IMR-90 (cell line): Measurements from ENCODE around the gene SPEF2.

Experiments used
- CEBPB ChIP-seq: IDR thresholded peaks from 2 replicates; pipeline ENCODE4 v1.6.1; 2012; ENCODE audit warnings: low read depth, low read length, improper control_type of control experiment
- CTCF ChIP-seq: conservative IDR thresholded peaks from 2 replicates; pipeline ENCODE4 v1.5.1; 2012; ENCODE audit warnings: mild to moderate bottlenecking, low read depth, low read length, improper control_type of control experiment
- POLR2A ChIP-seq: IDR thresholded peaks from 2 replicates; pipeline ENCODE4 v1.6.1; 2012; ENCODE audit warnings: mild to moderate bottlenecking, low read depth, low read length

- no peak for TF ChIP-seq CTCF
- TF ChIP-seq POLR2A = no peak
- TF ChIP-seq CEBPB = no peak
These were observed 54.1 kb downstream of the SPEF2 start for GRCh38 chr5:35671541-35672295.
